Left lung (tissue), 10 donors: ENCODE results near the gene PPCDC. TPM values are rescaled to one million over a fixed set of nuclear protein-coding genes. Genes with fewer than 3 reads are reported as not detected.

Experiments used
- ATAC-seq: fragments of 200-7000 bp; cut with Tn5 transposase; one replicate; pipeline ENCODE4 v1.9.1; 2020; ENCODE audit warnings: moderate library complexity
- DNase-seq, 4 donors: peaks; one replicate each; pipeline ENCODE4 v3.0.0-alpha.2; 2013 to 2020
- H3K27ac ChIP-seq, 2 donors: fragments of 200-600 bp; sonication (generic) in 1 of 2; one replicate each; pipeline versions ENCODE4 v1.5.0 to v1.8.0; 2020 to 2021
- H3K27me3 ChIP-seq, 2 donors: fragments of 200-600 bp; sonication (generic) in 1 of 2; one replicate each; pipeline versions ENCODE4 v1.5.0 to v1.8.0; 2020 to 2021
- H3K36me3 ChIP-seq, 2 donors: fragments of 200-600 bp; sonication (generic) in 1 of 2; one replicate each; pipeline versions ENCODE4 v1.5.0 to v1.8.0; 2020 to 2021
- H3K4me1 ChIP-seq, 2 donors: fragments of 200-600 bp; one replicate each; pipeline ENCODE4 v1.8.0; 2021
- H3K4me3 ChIP-seq, 2 donors: fragments of 200-600 bp; sonication (generic) in 1 of 2; one replicate each; pipeline versions ENCODE4 v1.5.0 to v1.8.0; 2020 to 2021; ENCODE audit warnings: mild to moderate bottlenecking in 1 of 2
- H3K9me3 ChIP-seq, 2 donors: fragments of 200-600 bp; sonication (generic) in 1 of 2; one replicate each; pipeline versions ENCODE4 v1.5.0 to v1.8.0; 2020 to 2021
- CTCF ChIP-seq, 2 donors: fragments of 200-600 bp; sonication (generic) in 1 of 2; IDR thresholded peaks; one replicate each; pipeline versions ENCODE4 v1.5.0 to v1.8.0; 2021; ENCODE audit warnings: antibody characterized with exemption in 2 of 2
- intact Hi-C, 2 donors: fragments of 100-400 bp; cut with DNase I; formaldehyde crosslinking; loops; one replicate each; pipeline versions ENCODE4 v1.11.2 to v1.14.2; 2022
- polyA plus RNA-seq, 6 donors: library from polyadenylated mRNA; unstranded; fragments of 120-200 nt; gene quantifications; one replicate each; pipeline ENCODE4 v1.2.1, GENCODE V29; 2013; ENCODE audit not compliant: insufficient read length in 6 of 6
- total RNA-seq, 2 donors: library from RNA; stranded (reverse); fragmentation: NEBNext Ultra II Directional; extraction: Animal tissue kit (Norgen Biotek cat#: 25700); gene quantifications; one replicate each; pipeline ENCODE4 v1.2.1, GENCODE V29; 2021
- donor health status: DM: no; HTN: yes; CAD: no.
- donor health status: DM: no; HTN: no; CAD: no.

The PPCDC gene
- total and polyA plus RNA-seq, 8 donors, result 9.4 to 19.0 (median 12.3) TPM

GRCh38 chr15:75058127-75058905 lies 34.9 kb downstream of the PPCDC start:
- Histone ChIP-seq H3K27me3 (no peaks in the 10 kb centered on the region), H3K27ac (no peak overlapping the region), H3K9me3 (no peaks in the 10 kb centered on the region), H3K36me3 (no peaks in the 10 kb centered on the region), H3K4me1 (peaks cover 0 to 29% of the 10 kb centered on the region in 2 donors), H3K4me3 (no peak overlapping the region)
- no peak for DNase-seq
- intact Hi-C loops, result no loop called here
- TF ChIP-seq CTCF (IDR thresholded peaks at IDR 0.05), result no peak
- no peak for ATAC-seq

- Histone ChIP-seq H3K27me3 (no peaks in the 10 kb centered on the region), H3K4me1 (peaks cover 0 to 31% of the 10 kb centered on the region in 2 donors), H3K27ac (no peak overlapping the region), H3K4me3 (no peak overlapping the region), H3K9me3 (no peaks in the 10 kb centered on the region), H3K36me3 (no peaks in the 10 kb centered on the region)
- DNase-seq (no peak), ATAC-seq (no peak)
- TF ChIP-seq CTCF (IDR thresholded peaks at IDR 0.05), result no peak
- intact Hi-C loops, result no loop called here
Measured at GRCh38 chr15:75059607-75060006, 36.2 kb downstream of the PPCDC start.

- Histone ChIP-seq H3K4me3 (no peak overlapping the region), H3K27ac (no peak overlapping the region), H3K9me3 (no peaks in the 10 kb centered on the region), H3K36me3 (no peaks in the 10 kb centered on the region), H3K27me3 (no peaks in the 10 kb centered on the region), H3K4me1 (peaks cover 0 to 39% of the 10 kb centered on the region in 2 donors)
- intact Hi-C loops, result no loop called here
- no peak for DNase-seq
- no peak for TF ChIP-seq CTCF (IDR thresholded peaks at IDR 0.05)
- no peak for ATAC-seq
Measured at GRCh38 chr15:75061272-75061671, 37.9 kb downstream of the PPCDC start.

GRCh38 chr15:75062706-75063105 lies 39.3 kb downstream of the PPCDC start:
- Histone ChIP-seq H3K4me3 (no peak overlapping the region), H3K9me3 (peaks cover 0 to 3% of the 10 kb centered on the region in 2 donors), H3K27ac (no peak overlapping the region), H3K27me3 (no peaks in the 10 kb centered on the region), H3K4me1 (peaks cover 0 to 52% of the 10 kb centered on the region in 2 donors), H3K36me3 (no peaks in the 10 kb centered on the region)
- ATAC-seq (no peak), DNase-seq (no peak)
- intact Hi-C loops, result no loop called here
- no peak for TF ChIP-seq CTCF (IDR thresholded peaks at IDR 0.05)

GRCh38 chr15:75063338-75063737 lies 39.9 kb downstream of the PPCDC start:
- ATAC-seq (no peak), DNase-seq (no peak)
- Histone ChIP-seq H3K4me1 (peaks cover 0 to 50% of the 10 kb centered on the region in 2 donors), H3K9me3 (peaks cover 0 to 3% of the 10 kb centered on the region in 2 donors), H3K27me3 (no peaks in the 10 kb centered on the region), H3K36me3 (no peaks in the 10 kb centered on the region), H3K27ac (no peak overlapping the region), H3K4me3 (no peak overlapping the region)
- no peak for TF ChIP-seq CTCF (IDR thresholded peaks at IDR 0.05)
- intact Hi-C loops, result no loop called here
